GM19467 (cell line): Measurements from ENCODE around the gene ITGAX.
"Not testable (repeated sequence)": the region's sequence is repeated elsewhere in the genome, so short reads cannot be mapped to it uniquely, and the experiment has no call there.

Source experiments
- ATAC-seq: cut with Tn5 transposase; IDR thresholded peaks from one replicate; pipeline ENCODE4 v1.9.1; 2021; ENCODE audit warnings: mild to moderate bottlenecking, moderate library complexity; ENCODE audit not compliant: unreplicated experiment

Gene ITGAX

GRCh38 chr16:31354394-31355291 lies at the start of gene ITGAX:
Gene ITGAX, plus strand, starts transcription at chr16:31355176. Its CDS starts 79 bp downstream, at chr16:31355255.
- peak; percentile 48 for ATAC-seq

- no peak for ATAC-seq
Observed at GRCh38 chr16:31305219-31305618, 49.8 kb upstream of the ITGAX start.

GRCh38 chr16:31308381-31308780 lies 46.6 kb upstream of the ITGAX start:
- not testable (repeated sequence) for ATAC-seq

GRCh38 chr16:31322500-31322899 lies 32.5 kb upstream of the ITGAX start:
- no peak for ATAC-seq

GRCh38 chr16:31323959-31324629 lies 30.9 kb upstream of the ITGAX start:
- no peak for ATAC-seq

- no peak for ATAC-seq
Observed at GRCh38 chr16:31325171-31325570, 29.8 kb upstream of the ITGAX start.

GRCh38 chr16:31327646-31328225 lies 27.2 kb upstream of the ITGAX start:
- ATAC-seq = no peak

GRCh38 chr16:31328322-31329052 lies 26.5 kb upstream of the ITGAX start:
- ATAC-seq = no peak

GRCh38 chr16:31329671-31330552 lies 25.1 kb upstream of the ITGAX start:
- no peak for ATAC-seq

GRCh38 chr16:31330553-31330890 lies 24.5 kb upstream of the ITGAX start:
- ATAC-seq = no peak

GRCh38 chr16:31331141-31331764 lies 23.7 kb upstream of the ITGAX start:
- ATAC-seq = no peak

GRCh38 chr16:31331807-31332301 lies 23.1 kb upstream of the ITGAX start:
- no peak for ATAC-seq

- no peak for ATAC-seq
Observed at GRCh38 chr16:31332544-31332943, 22.4 kb upstream of the ITGAX start.

- ATAC-seq = peak; percentile 84
Observed at GRCh38 chr16:31333686-31334649, 21.0 kb upstream of the ITGAX start.

GRCh38 chr16:31334934-31335333 lies 20.0 kb upstream of the ITGAX start:
- no peak for ATAC-seq

- no peak for ATAC-seq
Observed at GRCh38 chr16:31335431-31335830, 19.5 kb upstream of the ITGAX start.

GRCh38 chr16:31338166-31338685 lies 16.8 kb upstream of the ITGAX start:
- not testable (repeated sequence) for ATAC-seq

GRCh38 chr16:31344712-31345111 lies 10.3 kb upstream of the ITGAX start:
- ATAC-seq = peak; percentile 81
